Thymus (tissue), 14 donors: ENCODE results near the gene CA6. TPM values are rescaled to one million over a fixed set of nuclear protein-coding genes. Genes with fewer than 3 reads are reported as not detected.
"Not testable (repeated sequence)": the region's sequence is repeated elsewhere in the genome, so short reads cannot be mapped to it uniquely, and the experiment has no call there.

Experiments used
- DNase-seq, 9 donors: peaks; one replicate each; pipeline ENCODE4 v3.0.0-alpha.2; 2013; ENCODE audit warnings: low spot score in 9 of 9, low read depth in 6 of 9, missing footprints in 1 of 9
- H3K27ac ChIP-seq, 2 donors: one replicate each; pipeline ENCODE4 v1.5.1; 2013; ENCODE audit warnings: control low read depth in 1 of 2, low read depth in 1 of 2, low read length in 1 of 2, mild to moderate bottlenecking in 1 of 2, moderate library complexity in 1 of 2
- H3K27me3 ChIP-seq, 2 donors: one replicate each; pipeline ENCODE4 v1.5.1; 2013; ENCODE audit warnings: low read length in 1 of 2; ENCODE audit not compliant: control insufficient read depth in 2 of 2, insufficient read depth in 1 of 2
- H3K36me3 ChIP-seq, 2 donors: one replicate each; pipeline ENCODE4 v1.5.1; 2013; ENCODE audit warnings: low read length in 1 of 2, mild to moderate bottlenecking in 1 of 2, moderate library complexity in 1 of 2; ENCODE audit not compliant: control insufficient read depth in 2 of 2, insufficient read depth in 2 of 2
- H3K4me1 ChIP-seq, 2 donors: one replicate each; pipeline ENCODE4 v1.5.1; 2013; ENCODE audit warnings: low read length in 2 of 2; ENCODE audit not compliant: control insufficient read depth in 2 of 2, insufficient read depth in 2 of 2
- H3K4me3 ChIP-seq, 2 donors: one replicate each; pipeline ENCODE4 v1.5.1; 2013; ENCODE audit warnings: low read length in 2 of 2, control low read depth in 1 of 2, mild to moderate bottlenecking in 1 of 2
- H3K9me3 ChIP-seq, 2 donors: one replicate each; pipeline ENCODE4 v1.5.1; 2013; ENCODE audit warnings: low read length in 1 of 2, mild to moderate bottlenecking in 1 of 2; ENCODE audit not compliant: control insufficient read depth in 2 of 2, insufficient read depth in 1 of 2
- WGBS: extraction: QIAGEN DNeasy Blood & Tissue Kit; methylation state at CpG from one replicate; pipeline ENCODE4 v1.1.7; 2013; 5-methylcytosine and 5-hydroxymethylcytosine counted together
- long read RNA-seq, 10 donors: transcript quantifications; one replicate each; lab custom pipeline, GENCODE V29; 2026
- polyA plus RNA-seq: library from polyadenylated mRNA; stranded (reverse); fragments of 200-250 nt; gene quantifications from one replicate; pipeline ENCODE4 v1.2.3, GENCODE V29; 2013
- total RNA-seq: library from RNA; stranded (reverse); fragments of 120-200 nt; gene quantifications from one replicate; pipeline ENCODE4 v1.2.4, GENCODE V29; 2013
- donor health status: healthy.

Gene CA6
- total RNA-seq (1.5 TPM), polyA plus RNA-seq (0.37 TPM)
- long read RNA-seq, donor 1 = 0 reads
- long read RNA-seq, donor 2, partial matches to known transcripts = 0 of 1 reads
- long read RNA-seq, donor 2, other reads (novel, unspliced or antisense) = 0 of 1 reads
- long read RNA-seq, donor 3 = 0 reads
- long read RNA-seq, donor 4, partial matches to known transcripts = 0 of 2 reads
- long read RNA-seq, donor 4, other reads (novel, unspliced or antisense) = 0 of 2 reads
- long read RNA-seq, donor 5, partial matches to known transcripts = 0 of 1 reads
- long read RNA-seq, donor 5, other reads (novel, unspliced or antisense) = 0 of 1 reads
- long read RNA-seq, donor 6 = 0 reads
- long read RNA-seq, donor 7 = 0 reads
- long read RNA-seq, donor 8 = 0 reads
- long read RNA-seq, donor 9 = 0 reads
- long read RNA-seq, donor 10 = 0 reads

DNA sequence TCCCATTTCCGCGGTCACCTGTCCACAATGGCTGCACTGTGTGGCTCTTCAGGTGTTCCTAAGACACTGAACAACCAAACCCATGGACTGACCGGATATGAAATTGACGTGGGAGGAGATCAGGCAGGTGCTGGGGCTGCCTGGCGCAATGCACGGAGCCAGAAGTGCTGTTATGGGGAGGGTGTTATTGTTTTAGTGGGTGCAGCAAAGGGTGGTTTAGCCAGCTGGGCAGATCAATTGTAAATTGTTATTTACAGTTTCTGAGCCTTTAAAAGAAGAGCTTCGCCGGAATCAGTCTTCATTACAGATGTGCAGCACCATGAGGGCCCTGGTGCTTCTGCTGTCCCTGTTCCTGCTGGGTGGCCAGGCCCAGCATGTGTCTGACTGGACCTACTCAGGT, at the start of gene CA6:
CA6 (plus strand) TSS at position 301 of the 400 bp plus-strand sequence; CDS start at position 320, 19 bp downstream.
- DNase-seq = no peak

DNA sequence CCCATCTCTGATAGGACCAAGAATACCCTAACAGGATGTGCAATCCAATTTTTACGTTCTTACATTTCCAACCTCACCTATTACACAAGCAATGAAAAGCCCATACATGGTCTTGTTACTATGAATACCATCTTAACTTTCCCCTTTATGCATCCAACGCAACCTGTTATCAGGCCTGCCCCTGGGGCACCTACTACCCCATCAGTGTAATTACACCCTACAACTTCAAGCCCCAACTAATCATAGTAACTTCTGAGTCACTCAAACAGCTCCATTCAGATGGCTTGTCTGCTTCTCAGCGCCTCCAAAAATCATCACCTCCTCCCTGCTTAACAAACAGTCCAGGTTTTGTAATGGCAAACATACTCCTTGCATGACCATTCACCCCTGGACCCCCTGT, 48.9 kb upstream of the CA6 start:
- not testable (repeated sequence) for H3K4me1 ChIP-seq, H3K9me3 ChIP-seq, DNase-seq, H3K27me3 ChIP-seq, H3K36me3 ChIP-seq, H3K4me3 ChIP-seq, H3K27ac ChIP-seq
- WGBS = 97% methylated on average over 3 of the region's 3 CpGs

More for the DNA sequence above, at the start of gene CA6:
- no peak within 1 kb of the TSS for H3K4me3 ChIP-seq
- no peaks in the 10 kb centered on the region for H3K27me3 ChIP-seq
- peaks cover 7 to 58% of the 10 kb centered on the region in 2 donors for H3K4me1 ChIP-seq
- WGBS = 88% methylated on average over 8 of the region's 8 CpGs
- H3K36me3 ChIP-seq = no peaks in the 10 kb centered on the region
- H3K9me3 ChIP-seq = no peaks in the 10 kb centered on the region
- H3K27ac ChIP-seq = peak within 1 kb of the TSS in 1 of 2 donors; percentile 70

DNA sequence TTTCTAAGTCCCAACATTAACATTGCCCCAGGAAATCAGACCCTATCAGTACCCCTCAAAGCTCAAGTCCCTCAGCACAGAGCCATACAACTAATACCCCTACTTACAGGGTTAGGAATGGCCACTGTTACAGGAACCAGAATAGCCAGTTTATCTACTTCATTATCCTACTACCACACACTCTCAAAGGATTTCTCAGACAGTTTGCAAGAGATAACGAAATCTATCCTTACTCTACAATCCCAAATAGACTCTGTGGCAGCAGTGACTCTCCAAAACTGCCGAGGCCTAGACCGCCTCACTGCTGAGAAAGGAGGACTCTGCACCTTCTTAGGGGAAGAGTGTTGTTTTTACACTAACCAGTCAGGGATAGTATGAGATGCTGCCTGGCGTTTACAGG, 48.2 kb upstream of the CA6 start:
- WGBS = 95% methylated on average over 4 of the region's 4 CpGs
- not testable (repeated sequence) for DNase-seq

DNA sequence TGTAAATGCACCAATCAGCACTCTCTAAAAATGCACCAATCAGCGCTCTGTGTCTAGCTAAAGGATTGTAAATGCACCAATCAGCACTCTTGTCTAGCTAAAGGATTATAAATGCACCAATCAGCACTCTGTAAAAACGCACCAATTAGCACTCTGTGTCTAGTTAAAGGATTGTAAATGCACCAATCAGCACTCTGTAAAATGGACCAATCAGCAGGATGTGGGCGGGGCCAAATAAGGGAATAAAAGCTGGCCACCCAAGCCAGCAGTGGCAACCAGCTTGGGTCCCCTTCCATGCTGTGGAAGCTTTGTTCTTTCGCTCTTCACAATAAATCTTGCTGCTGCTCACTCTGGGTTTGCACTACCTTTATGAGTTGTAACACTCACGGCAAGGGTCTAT, 47.2 kb upstream of the CA6 start:
- H3K4me3 ChIP-seq, H3K36me3 ChIP-seq, H3K27me3 ChIP-seq, DNase-seq, H3K27ac ChIP-seq, H3K9me3 ChIP-seq, H3K4me1 ChIP-seq: not testable (repeated sequence)
- WGBS = 87% methylated on average over 5 of the region's 5 CpGs

More for the DNA sequence above, 48.2 kb upstream of the CA6 start:
- not testable (repeated sequence) for H3K27ac ChIP-seq, H3K36me3 ChIP-seq, H3K4me3 ChIP-seq, H3K27me3 ChIP-seq, H3K4me1 ChIP-seq, H3K9me3 ChIP-seq

DNA sequence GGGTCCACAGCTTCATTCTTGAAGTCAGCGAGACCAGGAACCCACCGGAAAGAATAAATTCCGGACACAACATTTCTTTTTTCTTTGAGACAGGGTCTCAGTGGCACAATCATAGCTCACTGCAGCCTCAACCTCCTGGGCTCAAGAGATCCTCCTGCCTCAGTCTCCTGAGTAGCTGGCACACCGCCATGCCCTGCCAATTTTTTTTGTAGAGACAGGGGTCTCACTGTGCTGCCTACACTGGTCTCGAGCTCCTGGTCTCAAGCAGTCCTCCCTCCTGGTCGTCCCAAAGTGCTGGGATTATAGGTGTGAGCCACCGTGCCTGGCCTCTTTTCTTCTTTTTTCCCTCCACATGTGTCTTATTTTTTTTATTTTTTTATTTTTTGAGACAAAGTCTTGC, 46.6 kb upstream of the CA6 start:
- H3K27ac ChIP-seq = no peak overlapping the region
- no peak for DNase-seq
- H3K4me1 ChIP-seq = peaks cover 0 to 7% of the 10 kb centered on the region in 2 donors
- H3K4me3 ChIP-seq = no peak overlapping the region
- H3K36me3 ChIP-seq = no peaks in the 10 kb centered on the region
- H3K27me3 ChIP-seq = no peaks in the 10 kb centered on the region
- WGBS = 95% methylated on average over 7 of the region's 7 CpGs
- H3K9me3 ChIP-seq = no peaks in the 10 kb centered on the region

DNA sequence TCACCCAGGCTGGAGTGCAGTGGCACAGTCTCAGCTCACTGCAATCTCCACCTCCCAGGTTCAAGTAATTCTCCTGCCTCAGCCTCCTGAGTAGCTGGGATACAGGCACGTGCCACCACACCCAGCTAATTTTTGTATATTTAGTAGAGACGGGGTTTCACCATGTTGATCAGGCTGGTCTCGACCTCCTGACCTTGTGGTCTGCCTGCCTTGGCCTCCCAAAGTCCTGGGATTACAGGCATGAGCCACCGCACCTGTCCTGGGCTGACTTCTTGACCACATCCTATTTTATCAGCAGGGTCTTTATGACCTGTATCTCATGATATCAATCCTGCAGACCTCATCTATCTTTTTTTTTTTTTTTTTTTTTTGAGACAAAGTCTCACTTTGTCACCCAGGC, 45.0 kb upstream of the CA6 start:
- not testable (repeated sequence) for DNase-seq, H3K4me3 ChIP-seq, H3K27me3 ChIP-seq, H3K27ac ChIP-seq, H3K36me3 ChIP-seq, H3K9me3 ChIP-seq, H3K4me1 ChIP-seq
- WGBS = 94% methylated on average over 4 of the region's 4 CpGs

DNA sequence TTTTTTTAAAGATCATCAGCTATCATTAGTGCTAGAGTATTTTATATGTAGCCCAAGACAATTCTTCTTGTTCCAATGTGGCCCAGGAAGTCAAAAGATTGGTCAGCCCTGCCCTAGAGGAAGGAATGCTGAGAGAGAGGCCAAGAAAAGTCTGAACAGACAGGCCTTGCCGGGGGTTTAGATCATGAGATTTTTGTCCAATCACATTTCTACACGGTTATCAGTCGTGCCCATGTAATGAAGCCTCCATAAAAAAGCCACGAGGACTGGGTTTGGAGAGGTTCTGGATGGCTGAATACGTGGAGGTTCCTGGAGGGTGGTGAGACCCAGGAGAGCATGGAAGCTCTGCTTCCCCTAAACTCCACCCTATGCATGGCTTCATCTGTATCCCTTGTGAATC, 42.9 kb upstream of the CA6 start:
- peaks cover 0 to 7% of the 10 kb centered on the region in 2 donors for H3K4me1 ChIP-seq
- no peak for DNase-seq
- WGBS = 97% methylated on average over 5 of the region's 5 CpGs
- H3K4me3 ChIP-seq = no peak overlapping the region
- H3K9me3 ChIP-seq = no peaks in the 10 kb centered on the region
- no peaks in the 10 kb centered on the region for H3K27me3 ChIP-seq
- no peaks in the 10 kb centered on the region for H3K36me3 ChIP-seq
- no peak overlapping the region for H3K27ac ChIP-seq

DNA sequence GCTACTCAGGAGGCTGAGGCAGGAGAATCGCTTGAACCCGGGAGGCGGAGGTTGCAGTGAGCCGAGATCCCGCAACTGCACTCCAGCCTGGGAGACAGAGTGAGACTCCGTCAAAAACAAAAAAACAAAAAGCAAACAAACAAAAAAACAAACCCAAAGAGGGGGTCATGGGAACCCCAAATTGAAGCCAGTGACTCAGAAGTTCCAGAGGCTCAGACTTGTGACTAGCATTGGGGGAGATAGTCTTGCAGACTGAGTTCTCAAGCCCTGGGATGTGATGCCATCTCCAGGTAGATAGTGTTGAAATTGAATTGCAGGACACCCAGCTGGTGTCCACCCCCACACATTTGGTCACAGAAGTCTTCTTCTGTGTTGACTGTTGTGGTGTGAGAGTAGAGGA, 42.3 kb upstream of the CA6 start:
- H3K4me1 ChIP-seq = peaks cover 0 to 7% of the 10 kb centered on the region in 2 donors
- H3K27me3 ChIP-seq = no peaks in the 10 kb centered on the region
- H3K9me3 ChIP-seq = no peaks in the 10 kb centered on the region
- no peak overlapping the region for H3K4me3 ChIP-seq
- DNase-seq = no peak
- H3K36me3 ChIP-seq = no peaks in the 10 kb centered on the region
- WGBS = 96% methylated on average over 6 of the region's 6 CpGs
- H3K27ac ChIP-seq = peak overlapping the region in 1 of 2 donors; percentile 40

DNA sequence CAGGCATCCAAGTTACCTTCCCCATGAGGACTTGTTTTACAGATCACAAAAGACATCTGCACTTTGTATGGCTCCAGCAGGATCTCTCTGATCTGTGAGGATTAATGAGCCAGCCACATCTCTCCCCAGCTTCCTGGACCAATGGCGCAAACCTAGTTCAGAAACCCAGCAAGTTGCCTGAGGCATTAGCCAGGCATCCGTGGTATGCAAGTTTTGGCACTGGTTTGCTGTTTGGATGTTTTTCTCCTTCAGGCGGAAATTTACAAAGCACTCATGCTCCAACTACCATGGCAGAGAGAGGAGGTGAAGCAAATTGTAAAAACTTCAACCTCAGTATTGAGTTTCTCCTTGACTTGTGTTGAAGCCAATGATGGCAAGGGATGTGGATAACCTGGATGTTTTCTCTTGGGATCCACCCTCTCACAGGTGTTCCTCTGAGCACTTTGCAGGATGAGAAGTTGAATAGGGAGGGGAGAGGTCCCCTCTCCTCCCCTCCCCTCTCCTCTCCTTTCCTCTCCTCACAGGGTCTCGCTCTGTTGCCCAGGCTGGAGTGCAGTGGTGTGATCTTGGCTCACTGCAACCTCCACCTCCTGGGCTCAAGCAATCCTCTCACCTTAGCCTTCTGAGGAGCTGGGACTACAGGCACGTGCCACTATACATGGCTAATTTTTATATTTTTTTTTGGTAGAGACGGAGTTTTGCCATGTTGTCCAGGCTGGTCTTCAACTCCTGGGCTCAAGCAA, 41.6 kb upstream of the CA6 start:
- peaks cover 0 to 7% of the 10 kb centered on the region in 2 donors for H3K4me1 ChIP-seq
- H3K27ac ChIP-seq = no peak overlapping the region
- DNase-seq = peak in 1 of 9 donors; percentile 19
- no peaks in the 10 kb centered on the region for H3K36me3 ChIP-seq
- WGBS = 84% methylated on average over 6 of the region's 6 CpGs
- no peaks in the 10 kb centered on the region for H3K9me3 ChIP-seq
- no peaks in the 10 kb centered on the region for H3K27me3 ChIP-seq
- no peak overlapping the region for H3K4me3 ChIP-seq
